ENCODE data around the gene COL13A1. TPM values are rescaled to one million over a fixed set of nuclear protein-coding genes. Genes with fewer than 3 reads are reported as not detected.

Gene COL13A1
- polyA plus RNA-seq, 1 experiment, result 11.9 TPM

DNA sequence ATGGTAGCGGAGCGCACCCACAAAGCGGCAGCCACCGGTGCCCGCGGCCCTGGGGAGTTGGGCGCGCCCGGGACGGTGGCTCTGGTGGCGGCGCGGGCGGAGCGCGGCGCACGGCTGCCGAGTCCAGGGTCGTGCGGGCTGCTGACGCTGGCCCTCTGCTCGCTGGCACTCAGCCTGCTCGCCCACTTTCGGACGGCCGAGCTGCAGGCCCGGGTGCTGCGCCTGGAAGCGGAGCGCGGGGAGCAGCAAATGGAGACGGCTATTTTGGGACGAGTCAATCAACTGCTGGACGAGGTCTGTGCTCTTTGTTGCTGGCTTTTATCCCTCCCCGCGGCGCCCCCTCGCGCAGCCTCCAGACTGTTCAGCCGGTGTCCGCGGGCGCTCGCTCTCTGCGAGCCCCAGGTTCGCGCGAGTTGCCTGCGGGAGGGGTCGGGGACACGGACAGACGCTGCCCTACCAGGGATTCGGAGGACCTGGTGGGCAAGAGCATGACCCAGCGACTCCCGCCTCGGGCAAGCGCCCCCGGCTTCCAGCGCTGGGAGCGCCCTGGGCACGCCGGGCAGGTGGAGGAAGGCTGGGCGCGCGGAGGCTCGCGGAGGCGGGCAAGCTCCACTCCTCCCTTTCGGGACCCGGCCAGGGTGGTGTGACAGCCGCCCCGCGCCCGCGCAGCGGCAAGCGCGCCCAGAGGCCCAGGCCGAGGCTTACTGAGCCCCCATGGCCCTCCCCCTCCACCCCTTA is 887 bp downstream of the COL13A1 start:
- CTCF ChIA-PET, result interaction anchor here (1.4 to 27.3 kb wide), 6 partner anchors 14 to 113 kb away, joined by 4 to 584 read pairs (median 5); no protein-coding TSS in a partner anchor
- no peak for DNase-seq (ENCODE audit: low read depth)
- TF ChIP-seq, protein P1, sequence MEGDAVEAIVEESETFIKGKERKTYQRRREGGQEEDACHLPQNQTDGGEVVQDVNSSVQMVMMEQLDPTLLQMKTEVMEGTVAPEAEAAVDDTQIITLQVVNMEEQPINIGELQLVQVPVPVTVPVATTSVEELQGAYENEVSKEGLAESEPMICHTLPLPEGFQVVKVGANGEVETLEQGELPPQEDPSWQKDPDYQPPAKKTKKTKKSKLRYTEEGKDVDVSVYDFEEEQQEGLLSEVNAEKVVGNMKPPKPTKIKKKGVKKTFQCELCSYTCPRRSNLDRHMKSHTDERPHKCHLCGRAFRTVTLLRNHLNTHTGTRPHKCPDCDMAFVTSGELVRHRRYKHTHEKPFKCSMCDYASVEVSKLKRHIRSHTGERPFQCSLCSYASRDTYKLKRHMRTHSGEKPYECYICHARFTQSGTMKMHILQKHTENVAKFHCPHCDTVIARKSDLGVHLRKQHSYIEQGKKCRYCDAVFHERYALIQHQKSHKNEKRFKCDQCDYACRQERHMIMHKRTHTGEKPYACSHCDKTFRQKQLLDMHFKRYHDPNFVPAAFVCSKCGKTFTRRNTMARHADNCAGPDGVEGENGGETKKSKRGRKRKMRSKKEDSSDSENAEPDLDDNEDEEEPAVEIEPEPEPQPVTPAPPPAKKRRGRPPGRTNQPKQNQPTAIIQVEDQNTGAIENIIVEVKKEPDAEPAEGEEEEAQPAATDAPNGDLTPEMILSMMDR (IDR thresholded peaks at IDR 0.05; ENCODE audit: insufficient read depth, low read depth, low read length), result peak; percentile 47
- H3K36me3 ChIP-seq (ENCODE audit: control insufficient read depth, insufficient read depth, low read length), result no peaks in the 10 kb centered on the region
- POLR2A ChIA-PET, result no interaction called here
- no peaks in the 10 kb centered on the region for H3K27me3 ChIP-seq (ENCODE audit: control insufficient read depth, insufficient read depth, low read length)
- H3K4me3 ChIP-seq (ENCODE audit: low read depth, low read length), result peak overlapping the region; percentile 70

DNA sequence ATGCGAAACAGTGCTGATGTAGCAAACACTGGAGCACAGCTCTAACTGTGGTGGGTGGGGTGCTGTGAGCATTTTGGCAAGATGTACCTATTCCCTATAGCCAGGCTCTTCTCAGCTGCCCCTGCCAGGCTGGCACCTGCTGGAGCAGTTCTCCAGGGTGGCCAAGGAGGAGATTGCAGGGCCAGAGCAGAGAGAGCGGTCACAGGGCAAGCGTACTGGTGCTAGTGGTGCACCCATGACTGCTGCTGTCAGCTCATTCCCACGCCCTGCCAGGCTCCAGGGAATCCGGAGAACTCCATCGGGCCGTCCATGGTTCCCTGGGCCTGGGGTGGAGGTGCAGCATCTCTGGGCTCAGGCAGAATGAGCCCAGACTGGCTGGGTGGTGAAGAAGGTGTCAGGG is 2.1 kb downstream of the COL13A1 start:
- CTCF ChIA-PET, result interaction anchor here (0.8 to 27.3 kb wide), 7 partner anchors 15 to 112 kb away, joined by 3 to 584 read pairs (median 5); no protein-coding TSS in a partner anchor
- no peak overlapping the region; the same call in 1 of the 2 replicates for H3K4me3 ChIP-seq (ENCODE audit: low read depth, low read length)
- DNase-seq (ENCODE audit: low read depth), result no peak
- H3K36me3 ChIP-seq (ENCODE audit: control insufficient read depth, insufficient read depth, low read length), result no peaks in the 10 kb centered on the region
- H3K27me3 ChIP-seq (ENCODE audit: control insufficient read depth, insufficient read depth, low read length), result no peaks in the 10 kb centered on the region
- POLR2A ChIA-PET, result interaction anchor here (0.5 to 0.7 kb wide), 3 partner anchors 47 to 105 kb away, joined by 3 to 8 read pairs (median 3); no protein-coding TSS in a partner anchor
- TF ChIP-seq, protein P1 (IDR thresholded peaks at IDR 0.05; ENCODE audit: insufficient read depth, low read depth, low read length), result no peak

DNA sequence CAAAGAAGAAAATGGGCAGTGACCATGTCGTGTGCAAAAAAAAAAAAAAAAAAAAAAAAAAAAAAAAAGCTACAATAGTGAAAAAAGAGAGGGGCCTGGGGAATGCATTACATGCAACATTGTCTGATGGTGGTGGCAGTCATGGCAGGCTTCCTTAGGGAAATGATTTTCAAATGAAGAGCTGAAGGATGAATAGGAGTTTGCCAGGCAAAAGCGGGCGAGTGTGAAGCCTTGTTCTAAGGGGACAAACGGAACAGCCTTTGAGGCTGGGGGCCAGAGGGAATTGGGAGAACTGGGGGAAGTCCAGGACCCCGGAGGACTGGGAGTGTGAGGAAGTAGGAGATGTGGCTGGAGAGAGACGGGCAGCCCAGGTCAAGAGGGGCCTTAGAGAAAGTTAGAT is 3.1 kb downstream of the COL13A1 start:
- H3K36me3 ChIP-seq (ENCODE audit: control insufficient read depth, insufficient read depth, low read length), result no peaks in the 10 kb centered on the region
- POLR2A ChIA-PET, result interaction anchor here (0.5 kb wide), 1 partner anchor 35 kb away, joined by 4 read pairs; no protein-coding TSS in a partner anchor
- no peak overlapping the region for H3K4me3 ChIP-seq (ENCODE audit: low read depth, low read length)
- TF ChIP-seq, protein P1 (IDR thresholded peaks at IDR 0.05; ENCODE audit: insufficient read depth, low read depth, low read length), result no peak
- DNase-seq (ENCODE audit: low read depth), result no peak
- no peaks in the 10 kb centered on the region for H3K27me3 ChIP-seq (ENCODE audit: control insufficient read depth, insufficient read depth, low read length)
- CTCF ChIA-PET, result interaction anchor here (1.8 to 27.3 kb wide), 2 partner anchors 97 to 111 kb away, joined by 4 to 584 read pairs; no protein-coding TSS in a partner anchor

DNA sequence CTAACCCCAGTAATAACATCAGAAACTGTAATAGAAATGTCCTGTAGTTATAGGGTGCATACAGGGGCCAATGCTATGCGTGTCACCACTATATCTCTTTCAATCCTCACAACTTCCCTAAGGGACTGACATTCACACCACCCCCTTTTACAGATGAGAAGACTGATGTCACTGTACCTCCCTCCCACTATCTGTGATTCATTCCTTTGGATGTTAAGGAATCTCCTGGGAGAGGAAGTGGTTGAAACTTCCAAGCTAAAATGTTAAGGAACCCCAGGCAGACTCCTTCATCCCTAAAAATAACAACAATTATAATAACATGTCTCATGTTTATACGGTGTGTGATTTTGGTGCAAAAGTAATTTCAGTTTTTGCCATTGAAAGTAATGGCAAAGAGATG is 5.4 kb downstream of the COL13A1 start:
- no peaks in the 10 kb centered on the region for H3K27me3 ChIP-seq (ENCODE audit: control insufficient read depth, insufficient read depth, low read length)
- H3K4me3 ChIP-seq (ENCODE audit: low read depth, low read length), result no peak overlapping the region
- ChIA-PET CTCF (interaction anchor here (0.8 to 27.3 kb wide), 8 partner anchors 18 to 309 kb away, joined by 3 to 584 read pairs (median 4); no protein-coding TSS in a partner anchor), POLR2A (no interaction called here)
- H3K36me3 ChIP-seq (ENCODE audit: control insufficient read depth, insufficient read depth, low read length), result no peaks in the 10 kb centered on the region
- TF ChIP-seq, protein P1 (IDR thresholded peaks at IDR 0.05; ENCODE audit: insufficient read depth, low read depth, low read length), result no peak
- peak; percentile 63 for DNase-seq (ENCODE audit: low read depth)

DNA sequence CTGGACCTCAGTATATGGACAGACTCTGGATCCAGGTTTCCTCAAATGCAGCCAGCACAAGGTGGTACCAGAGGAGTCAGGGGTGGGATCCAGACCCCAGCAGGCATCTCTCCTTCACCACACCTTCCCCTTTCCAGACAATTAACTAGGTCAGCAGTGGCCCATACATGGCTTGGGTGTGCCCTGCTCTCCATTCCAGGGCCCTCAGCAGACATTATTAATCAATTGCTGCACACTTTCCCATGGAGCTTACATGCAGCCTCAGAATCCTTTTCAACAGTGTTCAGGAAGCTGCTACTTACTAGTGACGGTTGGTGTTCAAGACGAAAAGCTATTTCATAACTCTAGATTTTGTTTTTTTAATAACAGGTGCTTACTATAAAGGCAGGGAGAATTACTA is 6.0 kb downstream of the COL13A1 start:
- CTCF ChIA-PET, result interaction anchor here (0.6 to 27.3 kb wide), 11 partner anchors 10 to 308 kb away, joined by 3 to 584 read pairs (median 4); no protein-coding TSS in a partner anchor
- DNase-seq (ENCODE audit: low read depth), result no peak
- Histone ChIP-seq H3K27me3 (ENCODE audit: control insufficient read depth, insufficient read depth, low read length) (no peaks in the 10 kb centered on the region), H3K36me3 (ENCODE audit: control insufficient read depth, insufficient read depth, low read length) (no peaks in the 10 kb centered on the region), H3K4me3 (ENCODE audit: low read depth, low read length) (no peak overlapping the region)
- POLR2A ChIA-PET, result no interaction called here
- TF ChIP-seq, protein P1 (IDR thresholded peaks at IDR 0.05; ENCODE audit: insufficient read depth, low read depth, low read length), result no peak

Measured in BJ (cell line).